IMR-90 (cell line): ENCODE data around the gene BUB1B. TPM values are rescaled to one million over a fixed set of nuclear protein-coding genes. Genes with fewer than 3 reads are reported as not detected.

ENCODE experiments used
- ATAC-seq: fragments of 200-7000 bp; cut with Tn5 transposase; 2 replicates; pipeline ENCODE4 v1.9.1; 2020; ENCODE audit warnings: low read depth, mild to moderate bottlenecking, moderate library complexity
- BruUV-seq: library from RNA; stranded (reverse); fragments of 400-500 nt; replicated peaks from 2 replicates; lab custom pipeline; 2021; lab: Mats Ljungman, UMichigan
- CTCF ChIA-PET: fragments of 300-600 bp; formaldehyde crosslinking; extraction: SDS; loops from one replicate; lab custom pipeline; 2021; ENCODE audit warnings: antibody characterized with exemption; lab: Yijun Ruan, JAX
- POLR2A ChIA-PET: fragments of 300-600 bp; sonication (Branson Sonifier 250); formaldehyde crosslinking; loops from one replicate; lab custom pipeline; 2022; ENCODE audit warnings: antibody characterized with exemption; ENCODE audit not compliant: unreplicated experiment; lab: Charles Lee
- DNase-seq: peaks from one replicate; pipeline ENCODE4 v3.0.0; 2013
- H2AFZ ChIP-seq: replicated peaks from 2 replicates; pipeline ENCODE3; 2013; ENCODE audit warnings: low read length, mild to moderate bottlenecking; ENCODE audit not compliant: poor library complexity
- H2AK5ac ChIP-seq: 2 replicates; pipeline ENCODE4 v1.6.1; 2013; ENCODE audit warnings: low read depth, low read length, inconsistent platforms
- H2AK9ac ChIP-seq: replicated peaks from 2 replicates; pipeline ENCODE3; 2013; ENCODE audit warnings: mild to moderate bottlenecking, low read depth, low read length, moderate library complexity; ENCODE audit not compliant: poor library complexity
- H2BK120ac ChIP-seq: 2 replicates; pipeline ENCODE4 v1.6.1; 2013; ENCODE audit warnings: low read depth, low read length, inconsistent platforms
- H2BK15ac ChIP-seq: 3 replicates; pipeline ENCODE4 v1.6.1; 2013; ENCODE audit warnings: low read depth, low read length, inconsistent platforms
- H2BK20ac ChIP-seq: 2 replicates; pipeline ENCODE4 v1.6.1; 2013; ENCODE audit warnings: low read depth, mild to moderate bottlenecking, inconsistent platforms, low read length, moderate library complexity
- H2BK5ac ChIP-seq: 2 replicates; pipeline ENCODE4 v1.6.1; 2013; ENCODE audit warnings: mild to moderate bottlenecking, low read depth, low read length, inconsistent platforms; ENCODE audit not compliant: poor library complexity, severe bottlenecking
- H3K14ac ChIP-seq: replicated peaks from 2 replicates; pipeline ENCODE4 v1.6.1; 2013; ENCODE audit warnings: low read depth, low read length, inconsistent platforms
- H3K18ac ChIP-seq: 2 replicates; pipeline ENCODE4 v1.6.1; 2013; ENCODE audit warnings: low read depth, low read length, control low read depth
- H3K23ac ChIP-seq: 2 replicates; pipeline ENCODE4 v1.6.1; 2013; ENCODE audit warnings: low read depth, low read length, inconsistent platforms
- H3K27ac ChIP-seq: 2 replicates; pipeline ENCODE4 v1.5.1; 2013; ENCODE audit warnings: mild to moderate bottlenecking, control low read depth, low read length; ENCODE audit not compliant: insufficient read depth
- H3K27me3 ChIP-seq: 2 replicates; pipeline ENCODE4 v1.6.1; 2013; ENCODE audit warnings: low read length; ENCODE audit not compliant: control insufficient read depth, insufficient read depth
- H3K36me3 ChIP-seq: 2 replicates; pipeline ENCODE4 v1.6.1; 2013; ENCODE audit warnings: low read length, mixed read lengths; ENCODE audit not compliant: control insufficient read depth, insufficient read depth
- H3K4ac ChIP-seq: 2 replicates; pipeline ENCODE4 v1.6.1; 2013; ENCODE audit warnings: low read depth, low read length, inconsistent platforms
- H3K4me1 ChIP-seq: 2 replicates; pipeline ENCODE4 v1.6.1; 2013; ENCODE audit warnings: low read length, mixed read lengths; ENCODE audit not compliant: control insufficient read depth, insufficient read depth
- H3K4me2 ChIP-seq: 2 replicates; pipeline ENCODE4 v1.6.1; 2013; ENCODE audit warnings: low read depth, mild to moderate bottlenecking, control low read depth, low read length, moderate library complexity
- H3K4me3 ChIP-seq: 2 replicates; pipeline ENCODE4 v1.5.1; 2013; ENCODE audit warnings: low read depth, mild to moderate bottlenecking, control low read depth, low read length, moderate library complexity; ENCODE audit not compliant: insufficient read depth
- H3K56ac ChIP-seq: 2 replicates; pipeline ENCODE4 v1.6.1; 2013; ENCODE audit warnings: low read length, inconsistent platforms; ENCODE audit not compliant: insufficient read depth; ENCODE audit errors: extremely low read depth
- H3K79me1 ChIP-seq, 2 experiments: 2 replicates each; pipeline ENCODE4 v1.6.1; 2013; ENCODE audit warnings: low read length in 2 of 2, inconsistent platforms in 1 of 2, low read depth in 1 of 2
- H3K9ac ChIP-seq: 2 replicates; pipeline ENCODE4 v1.6.1; 2013; ENCODE audit warnings: low read depth, low read length, control low read depth
- H3K9me1 ChIP-seq: 2 replicates; pipeline ENCODE4 v1.6.1; 2013; ENCODE audit warnings: low read length, inconsistent platforms; ENCODE audit not compliant: insufficient read depth
- H3K9me3 ChIP-seq: 2 replicates; pipeline ENCODE4 v1.6.1; 2013; ENCODE audit warnings: low read length; ENCODE audit not compliant: control insufficient read depth, insufficient read depth
- H4K20me1 ChIP-seq: 2 replicates; pipeline ENCODE4 v1.6.1; 2013; ENCODE audit warnings: low read length, inconsistent platforms; ENCODE audit not compliant: insufficient read depth
- H4K5ac ChIP-seq: 2 replicates; pipeline ENCODE4 v1.6.1; 2013; ENCODE audit warnings: mild to moderate bottlenecking, low read depth, low read length, control low read depth
- H4K8ac ChIP-seq, 2 experiments: 2 replicates each; pipeline ENCODE4 v1.6.1; 2013; ENCODE audit warnings: low read depth in 2 of 2, low read length in 2 of 2, control low read depth in 1 of 2, inconsistent platforms in 1 of 2
- H4K91ac ChIP-seq: 2 replicates; pipeline ENCODE4 v1.6.1; 2013; ENCODE audit warnings: low read depth, low read length, inconsistent platforms; ENCODE audit not compliant: insufficient read depth
- BHLHE40 ChIP-seq: fragments of 150-350 bp; IDR thresholded peaks from 2 replicates; pipeline ENCODE4 v1.6.1; 2016; ENCODE audit warnings: mild to moderate bottlenecking, low read depth, low read length
- CEBPB ChIP-seq: IDR thresholded peaks from 2 replicates; pipeline ENCODE4 v1.6.1; 2012; ENCODE audit warnings: low read depth, low read length, improper control_type of control experiment
- CHD1 ChIP-seq: IDR thresholded peaks from 2 replicates; pipeline ENCODE4 v1.6.1; 2012; ENCODE audit warnings: low read depth, low read length, improper control_type of control experiment
- FOS ChIP-seq: fragments of 150-350 bp; IDR thresholded peaks from 2 replicates; pipeline ENCODE4 v1.6.1; 2016; ENCODE audit warnings: low read depth, low read length
- MAFK ChIP-seq: IDR thresholded peaks from 2 replicates; pipeline ENCODE4 v1.6.1; 2012; ENCODE audit warnings: low read depth, low read length, improper control_type of control experiment
- MAZ ChIP-seq: IDR thresholded peaks from 2 replicates; pipeline ENCODE4 v1.6.1; 2012; ENCODE audit warnings: low read depth, mild to moderate bottlenecking, low read length, improper control_type of control experiment, moderate library complexity, borderline replicate concordance
- MXI1 ChIP-seq: IDR thresholded peaks from 2 replicates; pipeline ENCODE4 v1.6.1; 2012; ENCODE audit warnings: low read depth, mild to moderate bottlenecking, low read length, moderate library complexity, borderline replicate concordance
- NFE2L2 ChIP-seq: fragments of 150-350 bp; IDR thresholded peaks from 2 replicates; pipeline ENCODE4 v1.6.1; 2016; ENCODE audit warnings: low read depth, mild to moderate bottlenecking, low read length
- POLR2A ChIP-seq: IDR thresholded peaks from 2 replicates; pipeline ENCODE4 v1.6.1; 2012; ENCODE audit warnings: mild to moderate bottlenecking, low read depth, low read length
- RAD21 ChIP-seq: IDR thresholded peaks from 2 replicates; pipeline ENCODE4 v1.6.1; 2012; ENCODE audit warnings: low read length, improper control_type of control experiment
- RCOR1 ChIP-seq: IDR thresholded peaks from 2 replicates; pipeline ENCODE4 v1.6.1; 2012; ENCODE audit warnings: mild to moderate bottlenecking, low read length, improper control_type of control experiment; ENCODE audit not compliant: insufficient replicate concordance
- RFX5 ChIP-seq: IDR thresholded peaks from 2 replicates; pipeline ENCODE4 v1.8.0; 2012; ENCODE audit warnings: low read depth, mild to moderate bottlenecking, low read length, moderate library complexity
- SMC3 ChIP-seq: fragments of 150-350 bp; IDR thresholded peaks from 2 replicates; pipeline ENCODE4 v1.6.1; 2016; ENCODE audit warnings: low read depth, mild to moderate bottlenecking, antibody characterized with exemption, low read length, moderate library complexity
- dilution Hi-C: fragments of 300-500 bp; cut with HindIII; formaldehyde crosslinking; loops from one replicate; pipeline ENCODE4 v1.14.3; 2018; ENCODE audit warnings: low sequenced_read_pairs; ENCODE audit not compliant: unreplicated experiment
- in situ Hi-C: fragments of 300-500 bp; cut with MboI; formaldehyde crosslinking; loops from 3 replicates; pipeline ENCODE4 v1.14.3; 2019; ENCODE audit warnings: low sequenced_read_pairs, inconsistent platforms, mixed read lengths
- intact Hi-C: fragments of 100-400 bp; cut with micrococcal nuclease; formaldehyde crosslinking; loops from 2 replicates; pipeline ENCODE4 v1.10.0; 2022
- polyA plus RNA-seq, 3 experiments: library from polyadenylated mRNA; depleted of rRNA; stranded (reverse); fragments of >200 nt; gene quantifications; 2 replicates each; pipeline ENCODE4 v1.2.3, GENCODE V29; 2012; ENCODE audit warnings: low replicate concordance in 1 of 3
- total RNA-seq: library from RNA; depleted of rRNA; stranded (reverse); fragments of >200 nt; gene quantifications from 2 replicates; pipeline ENCODE4 v1.2.3, GENCODE V29; 2012
- TF ChIP-seq, protein P1 (sequence below): conservative IDR thresholded peaks from 2 replicates; pipeline ENCODE4 v1.5.1; 2012; ENCODE audit warnings: mild to moderate bottlenecking, low read depth, low read length, improper control_type of control experiment
- TF ChIP-seq, protein P2 (sequence below): fragments of 150-350 bp; IDR thresholded peaks from 2 replicates; pipeline ENCODE4 v1.6.1; 2016; ENCODE audit warnings: low read depth, mild to moderate bottlenecking, low read length, moderate library complexity, borderline replicate concordance
- TF ChIP-seq, protein P3 (sequence below): fragments of 150-350 bp; IDR thresholded peaks from 2 replicates; pipeline ENCODE4 v1.6.1; 2017; ENCODE audit warnings: mild to moderate bottlenecking, antibody characterized with exemption, low read length, low read depth

Gene BUB1B
- total and polyA plus RNA-seq, 2 of the 4 experiments (the other 2 are of a cell fraction): 15.6 to 24.7 TPM

GRCh38 chr15:40226736-40227135 lies 65.9 kb downstream of the BUB1B start:
- dilution Hi-C loops: no loop called here
- POLR2A ChIA-PET: no interaction called here
- TF ChIP-seq BHLHE40: no peak
- TF ChIP-seq NFE2L2: no peak
- no peak for TF ChIP-seq RCOR1
- no peak for TF ChIP-seq SMC3
- TF ChIP-seq, protein P1, sequence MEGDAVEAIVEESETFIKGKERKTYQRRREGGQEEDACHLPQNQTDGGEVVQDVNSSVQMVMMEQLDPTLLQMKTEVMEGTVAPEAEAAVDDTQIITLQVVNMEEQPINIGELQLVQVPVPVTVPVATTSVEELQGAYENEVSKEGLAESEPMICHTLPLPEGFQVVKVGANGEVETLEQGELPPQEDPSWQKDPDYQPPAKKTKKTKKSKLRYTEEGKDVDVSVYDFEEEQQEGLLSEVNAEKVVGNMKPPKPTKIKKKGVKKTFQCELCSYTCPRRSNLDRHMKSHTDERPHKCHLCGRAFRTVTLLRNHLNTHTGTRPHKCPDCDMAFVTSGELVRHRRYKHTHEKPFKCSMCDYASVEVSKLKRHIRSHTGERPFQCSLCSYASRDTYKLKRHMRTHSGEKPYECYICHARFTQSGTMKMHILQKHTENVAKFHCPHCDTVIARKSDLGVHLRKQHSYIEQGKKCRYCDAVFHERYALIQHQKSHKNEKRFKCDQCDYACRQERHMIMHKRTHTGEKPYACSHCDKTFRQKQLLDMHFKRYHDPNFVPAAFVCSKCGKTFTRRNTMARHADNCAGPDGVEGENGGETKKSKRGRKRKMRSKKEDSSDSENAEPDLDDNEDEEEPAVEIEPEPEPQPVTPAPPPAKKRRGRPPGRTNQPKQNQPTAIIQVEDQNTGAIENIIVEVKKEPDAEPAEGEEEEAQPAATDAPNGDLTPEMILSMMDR: no peak
- no peak for TF ChIP-seq MXI1
- TF ChIP-seq POLR2A: no peak
- TF ChIP-seq, protein P2, sequence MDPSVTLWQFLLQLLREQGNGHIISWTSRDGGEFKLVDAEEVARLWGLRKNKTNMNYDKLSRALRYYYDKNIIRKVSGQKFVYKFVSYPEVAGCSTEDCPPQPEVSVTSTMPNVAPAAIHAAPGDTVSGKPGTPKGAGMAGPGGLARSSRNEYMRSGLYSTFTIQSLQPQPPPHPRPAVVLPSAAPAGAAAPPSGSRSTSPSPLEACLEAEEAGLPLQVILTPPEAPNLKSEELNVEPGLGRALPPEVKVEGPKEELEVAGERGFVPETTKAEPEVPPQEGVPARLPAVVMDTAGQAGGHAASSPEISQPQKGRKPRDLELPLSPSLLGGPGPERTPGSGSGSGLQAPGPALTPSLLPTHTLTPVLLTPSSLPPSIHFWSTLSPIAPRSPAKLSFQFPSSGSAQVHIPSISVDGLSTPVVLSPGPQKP: no peak
- TF ChIP-seq, protein P3, sequence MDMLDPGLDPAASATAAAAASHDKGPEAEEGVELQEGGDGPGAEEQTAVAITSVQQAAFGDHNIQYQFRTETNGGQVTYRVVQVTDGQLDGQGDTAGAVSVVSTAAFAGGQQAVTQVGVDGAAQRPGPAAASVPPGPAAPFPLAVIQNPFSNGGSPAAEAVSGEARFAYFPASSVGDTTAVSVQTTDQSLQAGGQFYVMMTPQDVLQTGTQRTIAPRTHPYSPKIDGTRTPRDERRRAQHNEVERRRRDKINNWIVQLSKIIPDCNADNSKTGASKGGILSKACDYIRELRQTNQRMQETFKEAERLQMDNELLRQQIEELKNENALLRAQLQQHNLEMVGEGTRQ: no peak
- no peak for TF ChIP-seq RFX5
- TF ChIP-seq CEBPB: no peak
- TF ChIP-seq MAFK: no peak
- no peak for TF ChIP-seq RAD21
- TF ChIP-seq MAZ: no peak
- no peak for TF ChIP-seq FOS
- no peak for TF ChIP-seq CHD1

More at GRCh38 chr15:40226736-40227135, 65.9 kb downstream of the BUB1B start:
- Histone ChIP-seq H3K4me1 (no peaks in the 10 kb centered on the region), H2BK20ac (no peak overlapping the region), H3K27ac (no peak overlapping the region), H3K4me2 (no peak overlapping the region), H3K27me3 (no peaks in the 10 kb centered on the region), H3K79me1 (no peaks in the 10 kb centered on the region; a peak in 1 of 4 replicates), H3K14ac (no peak overlapping the region), H4K91ac (no peak overlapping the region), H2AK5ac (no peak overlapping the region), H3K56ac (no peak overlapping the region), H3K9ac (no peak overlapping the region), H3K18ac (no peak overlapping the region), H3K4me3 (no peak overlapping the region), H4K20me1 (no peaks in the 10 kb centered on the region), H3K4ac (no peak overlapping the region), H3K9me1 (no peaks in the 10 kb centered on the region), H2AFZ (no peak overlapping the region), H3K36me3 (no peaks in the 10 kb centered on the region), H2AK9ac (no peak overlapping the region), H3K9me3 (no peaks in the 10 kb centered on the region), H2BK120ac (no peak overlapping the region), H4K5ac (no peak overlapping the region), H4K8ac (no peak overlapping the region), H3K23ac (no peak overlapping the region), H2BK15ac (no peak overlapping the region), H2BK5ac (no peak overlapping the region)
- no peak for ATAC-seq
- in situ Hi-C loops: no loop called here
- BruUV-seq: no TSS peak
- intact Hi-C loops: no loop called here
- no peak for DNase-seq
- CTCF ChIA-PET: interaction anchor here (1.1 to 1.6 kb wide), 3 partner anchors 9 to 181 kb away, joined by 3 to 7 read pairs (median 3); no protein-coding TSS in a partner anchor
